Measurements from ENCODE around the gene FUCA2.

Gene FUCA2

GRCh38 chr6:143553337-143553736 is 41.8 kb upstream of the FUCA2 start:
- in situ Hi-C loops (cut with MboI; ENCODE audit: low sequenced_read_pairs, unreplicated experiment) = no loop called here
- DNase-seq (ENCODE audit: low spot score) = no peak
- TF ChIP-seq CTCF (IDR thresholded peaks at IDR 0.05; ENCODE audit: borderline replicate concordance, control extremely low read depth, extremely low read depth, insufficient read depth, missing control alignments) = no peak

DNA sequence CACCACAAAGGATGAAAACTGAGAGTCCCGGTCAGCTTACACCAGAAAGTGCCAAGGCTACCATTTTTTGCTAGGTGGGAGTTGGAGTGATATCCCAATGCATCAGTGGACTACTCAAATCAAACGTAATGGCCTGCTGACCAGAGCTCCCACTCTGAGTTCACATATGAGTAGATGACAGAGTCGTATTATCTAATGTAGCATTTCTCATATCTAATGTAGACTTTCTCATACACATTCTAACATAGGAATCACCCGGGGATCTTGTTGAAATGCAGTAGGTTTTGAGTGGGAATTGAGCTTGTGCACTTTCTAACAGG is 38.4 kb upstream of the FUCA2 start:
- DNase-seq (ENCODE audit: low spot score) = no peak
- TF ChIP-seq CTCF (IDR thresholded peaks at IDR 0.05; ENCODE audit: borderline replicate concordance, control extremely low read depth, extremely low read depth, insufficient read depth, missing control alignments) = no peak
- in situ Hi-C loops (cut with MboI; ENCODE audit: low sequenced_read_pairs, unreplicated experiment) = no loop called here

DNA sequence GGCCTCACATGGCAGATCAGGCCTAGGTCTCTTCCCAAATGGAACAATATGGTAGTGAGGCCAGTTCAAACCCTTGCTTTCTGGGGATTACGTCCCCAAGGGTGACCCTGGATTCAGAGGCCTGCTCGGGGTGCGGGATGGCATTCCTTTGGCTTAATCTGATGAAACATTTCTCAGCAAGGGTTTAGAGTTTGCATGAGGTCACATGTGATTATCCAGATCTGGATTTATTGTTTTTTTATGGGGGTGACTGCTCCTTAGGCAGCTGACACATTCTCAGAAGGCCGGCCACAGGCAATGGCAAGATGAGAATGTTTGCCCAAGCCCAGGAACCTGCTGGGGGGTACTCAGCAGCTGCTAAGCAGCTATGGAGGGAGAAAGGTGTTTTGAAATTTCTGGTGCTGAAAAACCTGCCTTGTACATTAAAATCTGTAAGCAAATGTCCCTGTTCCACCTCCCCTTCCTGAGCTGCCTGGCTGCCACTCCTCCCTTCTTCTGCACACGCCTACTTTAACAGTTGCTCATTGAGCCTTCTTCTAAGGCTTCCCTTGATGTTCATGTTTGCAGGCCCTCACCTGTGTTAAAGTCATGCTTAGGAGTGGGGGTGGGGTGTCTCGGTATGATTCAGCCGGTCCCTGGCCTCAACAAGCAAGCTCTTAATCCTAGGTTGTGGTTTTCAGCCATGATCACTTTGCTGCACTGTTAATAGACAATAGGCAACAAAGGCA is 37.9 kb upstream of the FUCA2 start:
- in situ Hi-C loops (cut with MboI; ENCODE audit: low sequenced_read_pairs, unreplicated experiment) = no loop called here
- TF ChIP-seq CTCF (IDR thresholded peaks at IDR 0.05; ENCODE audit: borderline replicate concordance, control extremely low read depth, extremely low read depth, insufficient read depth, missing control alignments) = no peak
- peak; percentile 50 for DNase-seq (ENCODE audit: low spot score)

- TF ChIP-seq CTCF (IDR thresholded peaks at IDR 0.05; ENCODE audit: borderline replicate concordance, control extremely low read depth, extremely low read depth, insufficient read depth, missing control alignments) = no peak
- in situ Hi-C loops (cut with MboI; ENCODE audit: low sequenced_read_pairs, unreplicated experiment) = no loop called here
Measured at GRCh38 chr6:143546599-143546998, 35.1 kb upstream of the FUCA2 start.

DNA sequence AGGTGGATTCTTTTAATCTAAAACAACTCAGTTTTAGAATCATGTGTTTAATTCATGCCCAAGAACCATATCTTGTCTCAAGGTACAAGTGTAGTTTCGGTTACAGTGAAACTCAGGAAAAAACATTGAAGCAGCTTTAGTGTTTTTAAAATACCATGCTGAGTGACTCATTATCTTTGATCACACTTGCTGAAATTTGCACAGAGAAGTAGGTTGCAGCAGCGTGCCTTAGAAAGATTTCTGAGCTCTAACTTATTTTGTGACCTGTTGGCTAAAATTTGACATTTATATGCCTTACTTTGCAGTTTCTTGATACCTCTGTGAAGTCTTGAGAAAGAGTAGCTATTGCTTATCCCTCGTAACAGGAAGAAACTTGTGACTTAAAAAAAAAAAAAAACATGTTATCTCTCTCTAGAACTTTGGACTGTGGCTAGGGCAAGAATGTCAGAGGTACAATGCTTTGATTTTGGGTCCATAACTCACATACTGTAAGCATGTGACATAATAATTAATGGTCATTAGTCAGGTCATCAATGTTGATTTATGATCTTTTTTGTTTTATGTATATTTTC is 34.5 kb upstream of the FUCA2 start:
- no peak for TF ChIP-seq CTCF (IDR thresholded peaks at IDR 0.05; ENCODE audit: borderline replicate concordance, control extremely low read depth, extremely low read depth, insufficient read depth, missing control alignments)
- DNase-seq (ENCODE audit: low spot score) = no peak
- in situ Hi-C loops (cut with MboI; ENCODE audit: low sequenced_read_pairs, unreplicated experiment) = no loop called here

More at GRCh38 chr6:143546599-143546998, 35.1 kb upstream of the FUCA2 start:
- DNase-seq (ENCODE audit: low spot score) = no peak

DNA sequence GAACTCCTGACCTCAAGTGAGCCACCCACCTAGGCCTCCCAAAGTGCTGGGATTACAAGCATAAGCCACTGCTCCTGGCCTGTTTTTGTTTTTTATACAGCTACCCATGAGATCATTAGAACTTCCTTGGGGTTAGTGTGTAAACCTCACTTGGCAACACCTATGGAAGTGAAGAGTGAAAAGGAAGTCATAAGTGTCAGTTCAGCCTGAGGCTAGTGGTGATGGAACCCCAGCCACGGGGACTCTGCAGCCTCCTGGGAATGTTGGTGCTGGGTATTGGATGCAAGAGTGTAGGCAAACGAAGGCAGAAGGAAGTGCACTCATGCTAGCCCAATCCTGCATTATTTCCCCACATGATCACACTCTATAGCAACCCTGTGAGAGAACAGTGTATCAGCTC is 33.6 kb upstream of the FUCA2 start:
- no peak for TF ChIP-seq CTCF (IDR thresholded peaks at IDR 0.05; ENCODE audit: borderline replicate concordance, control extremely low read depth, extremely low read depth, insufficient read depth, missing control alignments)
- no peak for DNase-seq (ENCODE audit: low spot score)
- in situ Hi-C loops (cut with MboI; ENCODE audit: low sequenced_read_pairs, unreplicated experiment) = no loop called here
